Smooth muscle cell (in vitro differentiated cells): ENCODE measurements around the gene TMEM63B. TPM values are rescaled to one million over a fixed set of nuclear protein-coding genes. Genes with fewer than 3 reads are reported as not detected.

Experiments
- DNase-seq: peaks from one replicate; lab custom pipeline; 2025; ENCODE audit not compliant: unreplicated experiment; lab: John Stamatoyannopoulos, UW
- H2AFZ ChIP-seq: fragments of 200-600 bp; sonication (generic); 2 replicates; pipeline ENCODE4 v1.6.0; 2016; ENCODE audit warnings: antibody characterized with exemption, low read depth, mild to moderate bottlenecking
- H3F3A ChIP-seq: fragments of 200-600 bp; sonication (generic); 2 replicates; pipeline ENCODE4 v1.6.0; 2017; ENCODE audit warnings: antibody characterized with exemption, low read depth
- H3K27ac ChIP-seq: fragments of 200-600 bp; sonication (generic); 2 replicates; pipeline ENCODE4 v1.5.1; 2016; ENCODE audit warnings: low read depth, mild to moderate bottlenecking
- H3K27me3 ChIP-seq: fragments of 200-600 bp; sonication (generic); 2 replicates; pipeline ENCODE4 v1.6.1; 2016; ENCODE audit warnings: low read depth, mild to moderate bottlenecking
- H3K36me3 ChIP-seq: fragments of 200-600 bp; sonication (generic); 2 replicates; pipeline ENCODE4 v1.5.1; 2016; ENCODE audit warnings: low read depth
- H3K4me1 ChIP-seq: fragments of 200-600 bp; sonication (generic); 2 replicates; pipeline ENCODE4 v1.5.1; 2016; ENCODE audit warnings: low read depth
- H3K4me2 ChIP-seq: fragments of 200-600 bp; sonication (generic); 2 replicates; pipeline ENCODE4 v1.6.0; 2016; ENCODE audit warnings: mild to moderate bottlenecking
- H3K4me3 ChIP-seq: fragments of 200-600 bp; sonication (generic); 2 replicates; pipeline ENCODE4 v1.5.1; 2016; ENCODE audit warnings: mild to moderate bottlenecking
- H3K79me2 ChIP-seq: fragments of 200-600 bp; sonication (generic); 2 replicates; pipeline ENCODE4 v1.6.0; 2016; ENCODE audit warnings: low read depth, mild to moderate bottlenecking
- H3K9ac ChIP-seq: fragments of 200-600 bp; sonication (generic); 2 replicates; pipeline ENCODE4 v1.6.0; 2016; ENCODE audit warnings: low read depth
- H3K9me3 ChIP-seq: fragments of 200-600 bp; sonication (generic); replicated peaks from 2 replicates; pipeline ENCODE4 v1.5.1; 2016; ENCODE audit warnings: low read depth
- H4K20me1 ChIP-seq: fragments of 200-600 bp; sonication (generic); 2 replicates; pipeline ENCODE4 v1.6.0; 2016; ENCODE audit warnings: low read depth
- CTCF ChIP-seq: fragments of 200-600 bp; sonication (generic); IDR thresholded peaks from 2 replicates; pipeline ENCODE4 v1.5.1; 2017; ENCODE audit warnings: borderline replicate concordance, mild to moderate bottlenecking, antibody characterized with exemption; ENCODE audit not compliant: insufficient read depth, poor library complexity, severe bottlenecking
- WGBS: methylation state at CpG from one replicate; pipeline ENCODE4 v1.1.7; 2016; ENCODE audit warnings: low lambda C conversion rate; 5-methylcytosine and 5-hydroxymethylcytosine counted together
- polyA plus RNA-seq: library from polyadenylated mRNA; unstranded; fragments of >200 nt; fragmentation: Nextera tagmentation; extraction: Ambion mirVana; gene quantifications from 2 replicates; pipeline ENCODE4 v1.2.1, GENCODE V29; 2016
- total RNA-seq: library from RNA; depleted of rRNA; stranded (reverse); fragments of >200 nt; gene quantifications from 2 replicates; pipeline ENCODE4 v1.2.3, GENCODE V29; 2014

Gene TMEM63B
- total and polyA plus RNA-seq, 2 experiments from 2014 or later: 10.8 to 21.2 TPM

- Histone ChIP-seq H3K4me2 (no peak overlapping the region), H3K27ac (no peak overlapping the region), H3K79me2 (no peaks in the 10 kb centered on the region), H3K4me1 (no peaks in the 10 kb centered on the region), H2AFZ (no peak overlapping the region), H3K9me3 (no peaks in the 10 kb centered on the region), H3F3A (no peaks in the 10 kb centered on the region), H4K20me1 (peaks cover 65% of the 10 kb centered on the region), H3K27me3 (no peaks in the 10 kb centered on the region), H3K9ac (no peak overlapping the region), H3K36me3 (peaks cover 6% of the 10 kb centered on the region), H3K4me3 (no peak overlapping the region)
- WGBS: 82% methylated on average over 3 of the region's 3 CpGs
- TF ChIP-seq CTCF: no peak
- DNase-seq: no peak
These were observed 21.2 kb upstream of the TMEM63B start for GRCh38 chr6:44105993-44106740.

GRCh38 chr6:44107017-44107416 lies 20.3 kb upstream of the TMEM63B start:
- Histone ChIP-seq H3K4me3 (no peak overlapping the region), H3K9me3 (no peaks in the 10 kb centered on the region), H3K79me2 (peaks cover 3% of the 10 kb centered on the region), H3K4me1 (no peaks in the 10 kb centered on the region), H3K36me3 (peaks cover 6% of the 10 kb centered on the region), H3K4me2 (no peak overlapping the region), H3F3A (no peaks in the 10 kb centered on the region), H2AFZ (no peak overlapping the region), H3K27me3 (no peaks in the 10 kb centered on the region), H3K27ac (no peak overlapping the region), H4K20me1 (peaks cover 69% of the 10 kb centered on the region), H3K9ac (no peak overlapping the region)
- TF ChIP-seq CTCF: no peak
- 97% methylated on average over 5 of the region's 5 CpGs for WGBS
- no peak for DNase-seq

- Histone ChIP-seq H3K4me1 (no peaks in the 10 kb centered on the region), H3K36me3 (peaks cover 6% of the 10 kb centered on the region), H2AFZ (no peak overlapping the region), H3K9ac (no peak overlapping the region), H3K27me3 (no peaks in the 10 kb centered on the region), H4K20me1 (peaks cover 65% of the 10 kb centered on the region), H3K79me2 (peaks cover 6% of the 10 kb centered on the region), H3K4me2 (no peak overlapping the region), H3K4me3 (no peak overlapping the region), H3K27ac (no peak overlapping the region), H3F3A (no peaks in the 10 kb centered on the region), H3K9me3 (no peaks in the 10 kb centered on the region)
- no peak for DNase-seq
- 92% methylated on average over 1 of the region's 1 CpG for WGBS
- TF ChIP-seq CTCF: no peak
These were observed 18.9 kb upstream of the TMEM63B start for GRCh38 chr6:44108471-44108870.

GRCh38 chr6:44109212-44109611 lies 18.1 kb upstream of the TMEM63B start:
- Histone ChIP-seq H3F3A (no peaks in the 10 kb centered on the region), H3K79me2 (peaks cover 6% of the 10 kb centered on the region), H3K4me1 (no peaks in the 10 kb centered on the region), H3K9me3 (no peaks in the 10 kb centered on the region), H3K9ac (no peak overlapping the region), H3K4me2 (no peak overlapping the region), H4K20me1 (peaks cover 59% of the 10 kb centered on the region), H2AFZ (no peak overlapping the region), H3K27ac (no peak overlapping the region), H3K4me3 (no peak overlapping the region), H3K27me3 (no peaks in the 10 kb centered on the region), H3K36me3 (peaks cover 3% of the 10 kb centered on the region)
- DNase-seq: no peak
- WGBS: 96% methylated on average over 10 of the region's 10 CpGs
- TF ChIP-seq CTCF: no peak
